CD4-positive, CD25-positive, alpha-beta regulatory T cell (primary cell): ENCODE results near the gene YEATS4. TPM values are rescaled to one million over a fixed set of nuclear protein-coding genes. Genes with fewer than 3 reads are reported as not detected.

Experiments used
- ATAC-seq, 2 donors: fragments of 150-1000 bp; cut with Tn5 transposase; one replicate each; pipeline ENCODE4 v1.10.0; 2021; ENCODE audit warnings: low read depth in 2 of 2, moderate number of reproducible peaks in 2 of 2, moderate library complexity in 1 of 2
- DNase-seq, 3 donors: peaks; one replicate each; pipeline versions ENCODE4 v3.0.0 to v3.0.0-alpha.2; 2012 to 2022; ENCODE audit warnings: mixed read lengths in 1 of 3
- H3K27ac ChIP-seq: one replicate; pipeline ENCODE4 v1.7.0; 2013; ENCODE audit warnings: mild to moderate bottlenecking, low read length; ENCODE audit not compliant: insufficient read depth, poor library complexity, severe bottlenecking
- H3K27me3 ChIP-seq: one replicate; pipeline ENCODE4 v1.7.0; 2013; ENCODE audit warnings: low read length; ENCODE audit not compliant: control insufficient read depth, insufficient read depth
- H3K36me3 ChIP-seq: one replicate; pipeline ENCODE4 v1.7.0; 2013; ENCODE audit warnings: mild to moderate bottlenecking, low read length, moderate library complexity; ENCODE audit not compliant: control insufficient read depth, insufficient read depth
- H3K4me1 ChIP-seq: 2 replicates; pipeline ENCODE4 v1.7.0; 2013; ENCODE audit warnings: mild to moderate bottlenecking, low read length; ENCODE audit not compliant: insufficient read depth, control insufficient read depth, poor library complexity, severe bottlenecking
- H3K4me3 ChIP-seq: one replicate; pipeline ENCODE4 v1.7.0; 2013; ENCODE audit warnings: low read depth, mild to moderate bottlenecking, low read length, moderate library complexity
- H3K9me3 ChIP-seq, 2 experiments: 1 replicate in 1 of 2; 2 replicates in 1 of 2; pipeline ENCODE4 v1.7.0; 2013; ENCODE audit warnings: low read length in 2 of 2, mild to moderate bottlenecking in 1 of 2, moderate library complexity in 1 of 2; ENCODE audit not compliant: control insufficient read depth in 2 of 2
- H3K27ac Mint-ChIP-seq, 3 donors: one replicate each; pipeline ENCODE4 v1.8.0; 2020 to 2022; ENCODE audit warnings: mild to moderate bottlenecking in 3 of 3, mixed read lengths in 3 of 3, moderate library complexity in 2 of 3
- H3K27me3 Mint-ChIP-seq: one replicate; pipeline ENCODE4 v1.8.0; 2022; ENCODE audit warnings: mild to moderate bottlenecking, mixed read lengths
- H3K36me3 Mint-ChIP-seq: one replicate; pipeline ENCODE4 v1.8.0; 2020; ENCODE audit warnings: mixed read lengths
- H3K4me1 Mint-ChIP-seq, 4 donors: one replicate each; pipeline ENCODE4 v1.8.0; 2020 to 2022; ENCODE audit warnings: mixed read lengths in 4 of 4, mild to moderate bottlenecking in 1 of 4
- H3K4me3 Mint-ChIP-seq, 4 donors: one replicate each; pipeline ENCODE4 v1.8.0; 2020 to 2022; ENCODE audit warnings: mild to moderate bottlenecking in 4 of 4, mixed read lengths in 4 of 4, moderate library complexity in 3 of 4
- H3K9me3 Mint-ChIP-seq, 7 donors: one replicate each; pipeline ENCODE4 v1.8.0; 2020 to 2022; ENCODE audit warnings: mixed read lengths in 7 of 7, mild to moderate bottlenecking in 3 of 7, moderate library complexity in 2 of 7
- polyA plus RNA-seq, 4 donors: library from polyadenylated mRNA; unstranded; fragments of 300-500 nt; fragmentation: Illumina TruSeq; gene quantifications; one replicate each; pipeline ENCODE4 v1.2.3, GENCODE V29; 2021
- total RNA-seq: library from RNA; stranded (reverse); gene quantifications from one replicate; pipeline ENCODE4 v1.2.3, GENCODE V29; 2022

Gene YEATS4
- total and polyA plus RNA-seq, 5 donors from 2014 or later: 32.6 to 75.7 (median 52.5) TPM

- ATAC-seq (no peak), DNase-seq (no peak)
- H3K4me3 Mint-ChIP-seq: no peak overlapping the region
- no peak overlapping the region for H3K27ac ChIP-seq
- H3K36me3 ChIP-seq: no peaks in the 10 kb centered on the region
- H3K4me3 ChIP-seq: no peak overlapping the region
- no peaks in the 10 kb centered on the region for H3K9me3 ChIP-seq
- peaks cover 0 to 3% (median 0%) of the 10 kb centered on the region in 4 donors for H3K4me1 Mint-ChIP-seq
- no peaks in the 10 kb centered on the region for H3K4me1 ChIP-seq
- H3K27ac Mint-ChIP-seq: no peak overlapping the region
- no peaks in the 10 kb centered on the region for H3K36me3 Mint-ChIP-seq
- H3K27me3 Mint-ChIP-seq: no peaks in the 10 kb centered on the region
- H3K27me3 ChIP-seq: no peaks in the 10 kb centered on the region
- peaks cover 0 to 4% (median 0%) of the 10 kb centered on the region in 7 donors for H3K9me3 Mint-ChIP-seq
Observed at GRCh38 chr12:69438539-69438938, 79.0 kb downstream of the YEATS4 start.

DNA sequence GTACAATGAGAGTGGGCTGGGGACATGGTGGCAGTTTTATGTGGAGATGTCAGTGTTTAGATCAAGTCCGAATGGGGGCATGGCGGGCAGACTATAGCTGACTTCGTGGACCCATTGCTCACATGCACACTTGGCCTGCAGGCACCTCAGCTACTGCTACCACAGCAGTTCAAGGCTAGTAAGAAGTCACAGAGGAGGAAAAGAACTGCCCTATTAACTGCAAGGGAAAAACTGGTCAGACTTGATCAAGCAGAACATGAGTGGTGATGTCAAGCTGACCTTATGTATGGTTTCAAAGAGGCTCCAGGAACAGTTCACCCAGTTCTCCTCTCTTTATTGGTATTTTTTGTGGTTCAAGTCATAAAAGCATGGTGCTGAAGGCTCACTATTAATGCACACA, 80.5 kb downstream of the YEATS4 start:
- Histone ChIP-seq H3K36me3 (no peaks in the 10 kb centered on the region), H3K4me1 (no peaks in the 10 kb centered on the region), H3K27ac (no peak overlapping the region), H3K9me3 (no peaks in the 10 kb centered on the region), H3K27me3 (no peaks in the 10 kb centered on the region), H3K4me3 (no peak overlapping the region)
- Mint-ChIP-seq H3K4me1 (peaks cover 0 to 3% (median 0%) of the 10 kb centered on the region in 4 donors), H3K27ac (no peak overlapping the region), H3K9me3 (peaks cover 0 to 2% (median 0%) of the 10 kb centered on the region in 7 donors), H3K4me3 (no peak overlapping the region), H3K36me3 (no peaks in the 10 kb centered on the region), H3K27me3 (no peaks in the 10 kb centered on the region)
- no peak for ATAC-seq
- no peak for DNase-seq

Other genes starting within 250 kb of the YEATS4 start
- gene CPSF6, start 120.2 kb upstream of the YEATS4 start, total RNA-seq: 88.3 TPM
- gene CPSF6, start 120.2 kb upstream of the YEATS4 start, polyA plus RNA-seq: 10 to 100 TPM; 49.6 to 61.0 (median 55.6) TPM
- 1.0 TPM for gene LYZ, start 11.4 kb upstream of the YEATS4 start, total RNA-seq
- gene LYZ, start 11.4 kb upstream of the YEATS4 start, polyA plus RNA-seq: 10 to 100 TPM in 1 of 4 donors, 1 to 10 TPM in 2, under 1 TPM in 1; 0.95 to 17.6 (median 4.9) TPM
- gene FRS2, start 110.6 kb downstream of the YEATS4 start, total RNA-seq: 31.8 TPM
- gene FRS2, start 110.6 kb downstream of the YEATS4 start, polyA plus RNA-seq: 10 to 100 TPM in 2 of 4 donors, 1 to 10 TPM in 2; 6.9 to 13.1 (median 9.7) TPM
- gene CCT2, start 225.7 kb downstream of the YEATS4 start, total RNA-seq: 164 TPM
- gene CCT2, start 225.7 kb downstream of the YEATS4 start, polyA plus RNA-seq: 100 to 1,000 TPM; 149 to 166 (median 156) TPM